ENCODE data around the gene TMEM30B.

Gene TMEM30B

GRCh38 chr14:61260939-61261776 is 20.0 kb downstream of the TMEM30B start (continued):
- no peak for TF ChIP-seq ZNF18 (tag by site-specific recombination; IDR thresholded peaks at IDR 0.05)
- no peak for TF ChIP-seq ZSCAN30 (tag by site-specific recombination; IDR thresholded peaks at IDR 0.05)
- TF ChIP-seq ZNF549 (tag by site-specific recombination; IDR thresholded peaks at IDR 0.05) = no peak
- TF ChIP-seq PATZ1 (tag by site-specific recombination; IDR thresholded peaks at IDR 0.05) = peak; percentile 58
- TF ChIP-seq KLF8 (tag by site-specific recombination; IDR thresholded peaks at IDR 0.05) = peak; percentile 48; the same call in 1 of the 2 replicates
- peak; percentile 87 for TF ChIP-seq GLIS1 (tag by site-specific recombination; IDR thresholded peaks at IDR 0.05)
- peak; percentile 71; the same call in 1 of the 2 replicates for TF ChIP-seq OSR2 (tag by site-specific recombination; IDR thresholded peaks at IDR 0.05)
- no peak for TF ChIP-seq ZNF510 (tag by site-specific recombination; IDR thresholded peaks at IDR 0.05; ENCODE audit: insufficient replicate concordance)
- no peak for TF ChIP-seq ZNF221 (tag by site-specific recombination; IDR thresholded peaks at IDR 0.05; ENCODE audit: borderline replicate concordance)
- TF ChIP-seq ZBTB11 (tag by site-specific recombination; conservative IDR thresholded peaks at IDR 0.05; ENCODE audit: low read depth) = no peak
- TF ChIP-seq ZNF248 (tag by site-specific recombination; IDR thresholded peaks at IDR 0.05) = 0 out of 2 replicates have a peak, but pooled peaks have one; percentile 53
- peak; percentile 70 for TF ChIP-seq TSHZ1 (tag by site-specific recombination; IDR thresholded peaks at IDR 0.05; ENCODE audit: borderline replicate concordance)
- TF ChIP-seq ZNF580 (tag by site-specific recombination; IDR thresholded peaks at IDR 0.05) = peak; percentile 54; the same call in 1 of the 2 replicates
- 0 out of 2 replicates have a peak, but pooled peaks have one; percentile 38 for TF ChIP-seq ZNF184 (tag by site-specific recombination; IDR thresholded peaks at IDR 0.05)
- TF ChIP-seq HOXC10 (CRISPR knock-in tag; IDR thresholded peaks at IDR 0.05) = no peak
- no peak for TF ChIP-seq ZNF169 (tag by site-specific recombination; IDR thresholded peaks at IDR 0.05)
- TF ChIP-seq ZSCAN4 (tag by site-specific recombination; IDR thresholded peaks at IDR 0.05) = peak; percentile 86
- TF ChIP-seq BCL11B (tag by site-specific recombination; IDR thresholded peaks at IDR 0.05; ENCODE audit: low read depth) = no peak
- peak; percentile 60; the same call in 1 of the 2 replicates for TF ChIP-seq ZNF600 (tag by site-specific recombination; IDR thresholded peaks at IDR 0.05)
- peak; percentile 61; the same call in 1 of the 2 replicates for TF ChIP-seq ZNF391 (tag by site-specific recombination; IDR thresholded peaks at IDR 0.05; ENCODE audit: borderline replicate concordance, low read depth)
- TF ChIP-seq ZNF398 (tag by site-specific recombination; IDR thresholded peaks at IDR 0.05) = peak; percentile 79
- no peak for TF ChIP-seq ZNF16 (tag by site-specific recombination; IDR thresholded peaks at IDR 0.05; ENCODE audit: low read depth)
- TF ChIP-seq ZNF623 (tag by site-specific recombination; IDR thresholded peaks at IDR 0.05) = no peak
- TF ChIP-seq KLF10 (tag by site-specific recombination; IDR thresholded peaks at IDR 0.05) = no peak
